HG02642 (cell line): ENCODE data around the gene ARMC6.
"Not testable (repeated sequence)": the region's sequence is repeated elsewhere in the genome, so short reads cannot be mapped to it uniquely, and the experiment has no call there.

Source experiments
- ATAC-seq: cut with Tn5 transposase; IDR thresholded peaks from one replicate; pipeline ENCODE4 v1.9.1; 2021; ENCODE audit warnings: mild to moderate bottlenecking; ENCODE audit not compliant: unreplicated experiment, poor library complexity

ARMC6 gene

DNA sequence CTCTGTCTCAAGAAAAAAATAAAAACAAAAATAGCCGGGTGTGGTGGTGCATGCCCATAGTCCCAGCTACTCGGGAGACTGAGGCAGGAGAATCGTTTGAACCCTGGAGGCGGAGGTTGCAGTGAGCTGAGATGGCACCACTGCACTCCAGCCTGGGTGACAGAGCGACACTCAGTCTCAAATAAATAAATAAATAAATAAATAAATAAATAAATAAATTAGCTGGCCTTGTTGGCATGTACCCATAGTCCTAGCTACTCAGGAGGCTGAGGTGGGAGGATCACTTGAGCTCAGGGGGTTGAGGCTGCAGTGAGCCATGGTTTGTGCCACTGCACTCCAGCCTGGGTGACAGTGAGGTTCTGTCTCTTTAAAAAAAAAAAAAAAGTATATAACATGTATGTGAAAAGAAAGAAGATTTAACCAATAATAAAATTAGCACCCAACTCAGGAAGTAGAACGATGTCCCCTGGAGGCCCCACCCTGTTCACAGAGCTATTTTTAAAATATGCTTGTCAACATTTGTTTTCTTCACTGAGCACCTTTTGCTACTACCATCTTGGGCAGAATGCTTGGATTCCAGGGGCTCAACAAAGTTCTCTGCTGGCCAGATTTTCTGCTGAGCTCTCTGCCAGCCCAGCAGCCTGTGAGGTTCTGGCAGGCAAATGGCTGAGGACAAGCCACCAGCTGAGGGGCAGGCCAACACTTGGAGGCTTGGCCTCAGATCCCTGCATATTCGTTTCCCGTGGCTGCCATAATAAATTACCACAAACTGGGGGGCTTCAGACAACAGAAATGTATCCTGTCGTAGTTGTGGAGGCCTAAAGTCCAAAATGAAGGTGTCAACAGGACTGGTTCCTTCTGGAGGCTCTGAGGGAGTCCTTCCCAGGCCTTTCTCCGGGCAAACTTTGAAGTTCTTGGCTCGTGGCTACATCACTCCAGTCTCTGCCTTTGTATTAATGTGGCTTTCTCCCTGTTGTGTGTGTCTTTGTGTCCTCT lies 35.6 kb downstream of the ARMC6 start:
- no peak for ATAC-seq

- ATAC-seq: no peak
Observed at GRCh38 chr19:19071897-19072296, 38.5 kb downstream of the ARMC6 start.

DNA sequence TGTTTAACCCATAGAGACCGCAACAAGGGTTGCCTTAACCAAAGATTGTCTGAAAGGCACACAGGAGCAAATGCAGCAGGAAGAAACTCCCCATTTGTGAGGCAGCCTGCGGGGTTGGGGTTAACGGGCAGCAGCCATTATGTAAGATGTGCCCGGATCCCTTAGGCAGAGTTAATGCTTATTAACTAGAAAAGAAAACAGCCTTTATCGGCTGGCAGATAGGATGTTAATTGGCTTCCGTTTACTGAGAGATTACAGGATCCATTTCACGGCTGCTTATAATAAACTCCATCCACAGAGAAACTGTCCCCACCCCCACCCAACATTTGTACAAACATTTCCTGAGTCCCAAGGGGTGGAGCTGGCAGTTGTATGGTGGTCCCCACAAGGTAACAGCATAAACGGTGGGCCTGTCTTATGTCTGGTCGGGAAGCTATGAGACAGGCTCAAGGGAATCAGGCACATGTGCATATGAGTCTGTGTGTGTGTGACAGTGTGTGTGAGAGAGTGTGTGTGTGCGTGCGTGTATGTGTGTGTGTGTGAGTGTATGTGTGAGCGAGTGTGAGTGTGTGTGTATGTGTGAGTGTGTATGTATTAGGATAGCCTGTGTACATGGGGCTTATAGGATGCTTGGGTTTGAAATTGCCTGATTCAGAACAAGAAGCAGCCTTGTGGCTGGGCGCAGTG lies 40.9 kb downstream of the ARMC6 start:
- ATAC-seq: no peak

- ATAC-seq: no peak
Observed at GRCh38 chr19:19075126-19075525, 41.7 kb downstream of the ARMC6 start.

GRCh38 chr19:19076476-19076875 lies 43.1 kb downstream of the ARMC6 start:
- no peak for ATAC-seq

DNA sequence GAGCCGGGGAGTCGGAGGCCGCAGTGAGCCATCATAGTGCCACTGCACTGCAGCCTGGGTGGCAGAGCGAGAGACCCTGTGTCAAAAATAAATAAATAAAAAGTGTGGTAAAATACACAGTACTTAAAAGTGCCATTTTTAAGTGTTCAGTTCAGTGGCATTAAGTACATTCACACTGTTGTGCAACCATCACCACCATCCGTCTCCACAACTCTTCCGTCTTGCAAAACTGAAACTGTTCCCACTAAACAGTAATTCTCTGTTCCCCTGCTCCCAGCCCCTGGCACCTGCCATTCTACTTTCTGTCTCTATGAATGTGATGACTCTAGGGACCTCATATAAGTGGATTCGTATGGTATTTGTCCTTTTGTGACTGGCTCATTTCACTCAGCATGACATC lies 43.7 kb downstream of the ARMC6 start:
- no peak for ATAC-seq

DNA sequence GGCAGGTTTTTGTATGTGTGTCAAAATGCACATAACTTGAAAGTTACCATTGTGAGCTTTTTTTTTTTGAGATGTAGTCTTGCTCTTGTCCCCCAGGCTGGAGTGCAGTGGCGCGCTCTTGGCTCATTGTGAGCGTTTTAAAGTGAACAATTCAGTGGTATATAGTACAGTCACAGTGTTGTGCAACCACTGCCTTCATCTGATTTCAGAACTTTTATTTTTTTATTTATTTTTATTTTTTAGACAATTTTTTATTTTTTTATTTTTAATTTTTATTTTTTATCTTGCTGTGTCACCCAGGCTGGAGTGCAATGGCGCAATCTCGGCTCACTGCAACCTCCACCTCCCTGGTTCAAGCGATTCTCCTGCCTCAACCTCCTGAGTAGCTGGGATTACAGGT lies 45.4 kb downstream of the ARMC6 start:
- no peak for ATAC-seq

GRCh38 chr19:19079571-19079970 lies 46.2 kb downstream of the ARMC6 start:
- ATAC-seq: no peak

GRCh38 chr19:19081642-19082151 lies 48.3 kb downstream of the ARMC6 start:
- no peak for ATAC-seq

- no peak for ATAC-seq
Observed at GRCh38 chr19:19083413-19084178, 50.2 kb downstream of the ARMC6 start.

- no peak for ATAC-seq
Observed at GRCh38 chr19:19087676-19088075, 54.3 kb downstream of the ARMC6 start.

DNA sequence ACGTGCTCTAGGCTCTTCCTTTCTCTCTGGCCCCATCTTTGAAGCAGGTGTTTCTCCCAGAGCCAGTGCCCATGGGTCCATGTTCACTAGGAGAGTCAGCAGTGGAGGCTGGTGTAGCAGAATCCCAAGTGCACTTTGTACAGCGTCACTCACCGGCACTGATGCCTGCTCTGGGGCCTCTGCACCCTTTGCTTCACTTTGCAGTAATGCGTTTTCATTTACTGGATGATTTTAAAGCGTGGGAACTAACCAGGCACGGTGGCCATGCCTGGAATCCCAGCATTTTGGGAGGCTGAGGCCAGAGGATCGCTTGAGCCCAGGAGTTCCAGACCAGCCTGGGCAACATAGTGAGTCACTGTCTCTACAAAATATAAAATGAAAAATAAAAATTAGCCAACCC lies 61.1 kb downstream of the ARMC6 start:
- ATAC-seq: no peak

- ATAC-seq: no peak
Observed at GRCh38 chr19:19095691-19096090, 62.3 kb downstream of the ARMC6 start.

GRCh38 chr19:19096641-19097627 lies 63.5 kb downstream of the ARMC6 start:
- no peak for ATAC-seq

GRCh38 chr19:19098084-19098702 lies 64.8 kb downstream of the ARMC6 start:
- ATAC-seq: no peak

GRCh38 chr19:19098703-19099632 lies 65.6 kb downstream of the ARMC6 start:
- no peak for ATAC-seq

DNA sequence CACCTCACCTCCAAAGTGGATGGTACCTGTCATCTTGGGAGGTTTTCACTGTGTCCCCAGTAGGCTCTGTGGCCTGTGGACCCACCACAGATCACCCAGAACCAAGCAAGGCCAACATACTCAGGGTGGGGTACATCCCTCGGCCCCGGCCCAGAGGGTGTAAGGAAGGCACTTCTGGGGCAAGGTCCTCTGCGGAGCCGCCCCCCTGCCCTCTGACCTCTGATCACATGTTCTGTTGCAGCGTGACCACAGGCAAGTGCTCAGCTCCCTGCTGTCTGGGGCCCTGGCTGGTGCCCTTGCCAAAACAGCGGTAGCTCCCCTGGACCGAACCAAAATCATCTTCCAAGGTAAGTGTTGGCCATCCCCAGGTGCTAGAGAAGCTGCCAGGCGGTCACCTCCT lies 68.1 kb downstream of the ARMC6 start:
- no peak for ATAC-seq

DNA sequence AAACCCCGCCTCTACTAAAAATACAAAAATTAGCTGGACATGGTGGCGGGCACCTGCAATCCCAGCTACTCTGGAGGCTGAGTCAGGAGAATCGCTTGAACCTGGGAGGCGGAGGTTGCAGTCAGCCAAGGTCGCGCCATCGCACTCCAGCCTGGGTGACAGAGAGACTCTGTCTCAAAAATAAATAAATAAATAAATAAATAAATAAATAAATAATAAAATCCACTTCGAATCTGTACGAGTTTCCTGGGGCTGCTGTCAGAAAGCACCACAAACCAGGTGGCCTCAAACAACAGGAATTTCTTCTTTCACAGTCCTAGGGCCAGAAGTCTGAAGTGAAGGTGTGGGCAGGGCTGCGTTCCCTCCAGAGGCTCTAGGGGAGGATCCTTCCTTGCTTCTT lies 69.2 kb downstream of the ARMC6 start:
- not testable (repeated sequence) for ATAC-seq
